ENCODE results near the gene PIP4K2C. TPM values are rescaled to one million over a fixed set of nuclear protein-coding genes. Genes with fewer than 3 reads are reported as not detected.
A peak's percentile ranks its signal among the peaks of the same experiment; 100 is the strongest.

PIP4K2C gene
- total and polyA plus RNA-seq, 2 experiments from 2014 or later: 10.8 to 30.6 TPM

GRCh38 chr12:57552835-57553313 lies 38.1 kb upstream of the PIP4K2C start:
- ATAC-seq: no peak

More at GRCh38 chr12:57552835-57553313, 38.1 kb upstream of the PIP4K2C start:
- Histone ChIP-seq H3K4me1 (ENCODE audit: insufficient read depth) (peaks cover 38% of the 10 kb centered on the region), H3K27ac (ENCODE audit: low read depth) (0 out of 2 replicates have a peak overlapping the region, but pooled peaks have one; percentile 9), H3K9me2 (ENCODE audit: insufficient read depth) (no peaks in the 10 kb centered on the region), H2AFZ (no peak overlapping the region), H3K4me2 (no peak overlapping the region), H3K79me2 (replicated peaks; ENCODE audit: insufficient read depth) (peaks cover 33% of the 10 kb centered on the region), H3K4me3 (no peak overlapping the region), H3K36me3 (ENCODE audit: insufficient read depth) (no peaks in the 10 kb centered on the region), H4K20me1 (replicated peaks; ENCODE audit: insufficient read depth) (peaks cover 19% of the 10 kb centered on the region), H3K27me3 (ENCODE audit: insufficient read depth) (peaks cover 12% of the 10 kb centered on the region), H3F3A (replicated peaks; ENCODE audit: low read depth) (peaks cover 12% of the 10 kb centered on the region)
- H3K4me1 Mint-ChIP-seq: peaks cover 56% of the 10 kb centered on the region
- H3K36me3 Mint-ChIP-seq (ENCODE audit: low read depth): no peaks in the 10 kb centered on the region; the same call in 2 of the 3 replicates
- DNase-seq (ENCODE audit: low spot score): no peak
- H3K9me3 Mint-ChIP-seq: no peaks in the 10 kb centered on the region
- H3K27me3 Mint-ChIP-seq (ENCODE audit: insufficient read depth, low read depth, poor library complexity): peaks cover 9% of the 10 kb centered on the region
- H3K27ac Mint-ChIP-seq: no peak overlapping the region
- H3K4me3 Mint-ChIP-seq: no peak overlapping the region; the same call in 2 of the 3 replicates
- no peak for TF ChIP-seq STAT1 (IDR thresholded peaks at IDR 0.05; ENCODE audit: unreplicated experiment)
- TF ChIP-seq ZNF114 (CRISPR knock-in tag; IDR thresholded peaks at IDR 0.05): no peak
- no peak for TF ChIP-seq ZNF331 (CRISPR knock-in tag; IDR thresholded peaks at IDR 0.05; ENCODE audit: low read depth)
- TF ChIP-seq POLR2AphosphoS5 (IDR thresholded peaks at IDR 0.05; ENCODE audit: low read depth): no peak
- no peak for TF ChIP-seq ETS1 (IDR thresholded peaks at IDR 0.05)
- no peak for TF ChIP-seq JUNB (IDR thresholded peaks at IDR 0.05; ENCODE audit: unreplicated experiment)
- TF ChIP-seq EZH2 (IDR thresholded peaks at IDR 0.05; ENCODE audit: low read depth, unreplicated experiment): no peak
- TF ChIP-seq REST (IDR thresholded peaks at IDR 0.05; ENCODE audit: unreplicated experiment): no peak
- no peak for TF ChIP-seq CTCF (conservative IDR thresholded peaks at IDR 0.05; ENCODE audit: low read depth in 2 of 2)
- no peak for TF ChIP-seq NANOG (IDR thresholded peaks at IDR 0.05; ENCODE audit: borderline replicate concordance)
- no peak for TF ChIP-seq CREB1 (CRISPR knock-in tag; IDR thresholded peaks at IDR 0.05; ENCODE audit: low read depth)
- TF ChIP-seq EZH2phosphoT487 (IDR thresholded peaks at IDR 0.05; ENCODE audit: unreplicated experiment): no peak
- no peak for TF ChIP-seq ZNF462 (CRISPR knock-in tag; IDR thresholded peaks at IDR 0.05)
